Cardiac septum (tissue), 1 donor: Measurements from ENCODE around the gene CLNK. TPM values are rescaled to one million over a fixed set of nuclear protein-coding genes. Genes with fewer than 3 reads are reported as not detected.
"Not testable (repeated sequence)": the region's sequence is repeated elsewhere in the genome, so short reads cannot be mapped to it uniquely, and the experiment has no call there.

Experiments
- DNase-seq: peaks from one replicate; pipeline ENCODE4 v3.0.0-alpha.2; 2020; ENCODE audit warnings: low spot score
- intact Hi-C: fragments of 100-400 bp; cut with DNase I; formaldehyde crosslinking; loops from one replicate; pipeline ENCODE4 v1.14.0; 2022
- total RNA-seq: library from RNA; stranded (reverse); fragmentation: NEBNext Ultra II Directional; extraction: Animal tissue kit (Norgen Biotek cat#: 25700); gene quantifications from one replicate; pipeline ENCODE4 v1.2.1, GENCODE V29; 2021
- donor health status: DM: no; HTN: no; CAD: no.

CLNK gene
- total RNA-seq, 1 donor from 2014 or later = not detected

DNA sequence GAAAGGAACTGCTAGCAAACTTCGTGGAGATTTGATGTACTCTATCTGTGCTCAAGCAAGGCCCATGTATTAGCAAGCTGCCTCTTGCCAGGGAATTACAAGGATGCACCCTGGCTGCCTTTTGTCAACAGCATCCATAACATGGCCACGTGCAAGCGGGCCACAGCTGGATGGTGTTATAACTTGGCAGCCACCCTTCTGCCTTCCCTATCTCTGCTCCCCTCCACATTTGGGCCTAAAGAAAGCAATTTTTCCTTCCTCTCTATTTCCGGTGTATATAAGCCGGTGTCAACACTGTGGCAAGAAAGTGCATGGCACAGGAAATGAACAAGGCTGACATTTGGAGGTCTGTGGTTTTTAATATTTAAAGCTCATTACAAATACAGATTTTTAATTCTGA is 94.8 kb downstream of the CLNK start:
- DNase-seq = no peak
- intact Hi-C loops = loop anchor here (10.0 kb wide), 1 partner anchor 835 kb away; the partner anchor contains the start of gene HS3ST1

DNA sequence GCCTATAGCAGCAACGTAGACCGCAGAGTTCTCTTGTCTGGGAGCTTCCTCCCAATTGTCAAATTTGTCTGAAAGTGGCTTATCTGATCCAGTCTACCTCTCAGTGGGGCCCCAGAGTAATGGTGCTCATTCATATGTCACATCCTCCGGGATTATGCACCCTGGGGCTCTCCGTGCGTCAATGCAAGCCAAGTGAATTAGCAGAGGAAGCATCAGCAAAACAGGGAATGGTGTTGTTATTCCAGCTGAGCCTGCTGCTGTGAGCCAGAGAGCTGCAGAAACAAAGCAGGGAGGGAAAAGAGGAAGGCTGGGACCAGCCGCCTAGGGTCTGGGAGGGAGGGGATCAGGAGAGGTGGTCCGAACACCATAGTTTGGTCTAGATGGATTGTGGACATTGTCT is 95.2 kb downstream of the CLNK start:
- intact Hi-C loops = loop anchor here (10.0 kb wide), 1 partner anchor 835 kb away; the partner anchor contains the start of gene HS3ST1
- DNase-seq = no peak

DNA sequence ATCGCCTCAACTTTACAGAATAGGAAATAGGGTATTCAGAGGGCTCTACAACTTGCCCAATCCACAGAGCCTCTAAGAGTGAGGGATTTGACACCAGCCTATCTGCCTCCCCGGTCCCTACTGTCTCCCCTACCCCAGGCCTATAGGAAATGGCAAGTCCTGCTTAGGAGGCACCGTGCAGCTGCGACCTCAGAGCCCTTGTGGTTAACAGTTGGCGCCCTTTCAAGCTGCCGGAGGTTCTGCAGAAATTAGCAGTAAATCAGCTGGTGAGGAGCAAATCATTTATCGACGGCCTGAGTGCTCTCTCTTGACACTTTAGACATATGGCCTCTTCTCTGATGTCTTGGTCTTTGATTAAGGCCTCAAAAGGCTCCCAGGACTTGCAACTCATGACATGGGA is 96.9 kb downstream of the CLNK start:
- intact Hi-C loops = loop anchor here (10.0 kb wide), 1 partner anchor 837 kb away; the partner anchor contains the start of gene HS3ST1
- no peak for DNase-seq

DNA sequence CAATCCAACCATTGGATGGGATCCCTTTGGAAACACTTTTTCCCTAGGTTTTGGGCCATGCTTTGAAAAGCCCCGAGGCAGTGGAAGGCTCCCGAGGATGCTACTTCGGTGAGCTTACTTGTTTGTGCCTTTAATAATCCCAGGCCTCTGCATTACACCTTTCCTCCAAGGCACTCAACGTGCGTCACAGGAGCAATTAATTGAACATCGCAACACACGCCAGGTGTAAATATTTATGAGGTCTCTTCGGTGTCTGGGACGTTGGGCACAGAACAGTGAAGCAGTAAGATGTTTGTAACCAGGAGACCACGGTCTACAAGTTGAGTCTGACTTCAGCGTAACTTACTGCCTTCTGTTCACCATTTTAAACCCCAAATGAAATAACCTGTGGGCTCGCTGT is 97.3 kb downstream of the CLNK start:
- intact Hi-C loops = loop anchor here (10.0 kb wide), 1 partner anchor 838 kb away; the partner anchor contains the start of gene HS3ST1
- no peak for DNase-seq

GRCh38 chr4:10584042-10584441 is 100.5 kb downstream of the CLNK start:
- intact Hi-C loops = loop anchor here (5.0 to 10.0 kb wide), 2 partner anchors 841 to 1138 kb away; partner anchors contain the start of gene HS3ST1
- no peak for DNase-seq

GRCh38 chr4:10582951-10583350 is 101.6 kb downstream of the CLNK start:
- no peak for DNase-seq
- intact Hi-C loops = loop anchor here (5.0 to 10.0 kb wide), 2 partner anchors 842 to 1139 kb away; partner anchors contain the start of gene HS3ST1

- DNase-seq = no peak
- intact Hi-C loops = loop anchor here (5.0 to 10.0 kb wide), 2 partner anchors 843 to 1140 kb away; partner anchors contain the start of gene HS3ST1
Observed at GRCh38 chr4:10582059-10582686, 102.4 kb downstream of the CLNK start.

DNA sequence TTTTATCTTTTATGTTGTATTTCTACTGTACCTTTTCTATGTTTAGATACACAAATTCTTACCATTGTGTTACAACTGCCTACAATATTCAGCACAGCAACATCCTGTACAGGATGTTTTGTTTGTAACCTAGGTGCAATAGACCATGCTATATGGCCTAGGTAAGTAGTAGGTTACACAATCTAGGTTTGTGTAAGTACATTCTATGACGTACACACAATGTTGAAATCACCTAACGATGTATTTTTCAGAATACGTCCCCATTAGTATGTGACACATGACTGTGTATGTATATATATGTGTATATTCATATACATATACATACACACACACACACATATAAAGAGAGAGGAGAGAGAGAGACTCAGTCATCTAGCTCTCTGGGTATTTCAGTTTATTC is 103.5 kb downstream of the CLNK start:
- intact Hi-C loops = loop anchor here (5.0 to 10.0 kb wide), 2 partner anchors 844 to 1141 kb away; partner anchors contain the start of gene HS3ST1

DNA sequence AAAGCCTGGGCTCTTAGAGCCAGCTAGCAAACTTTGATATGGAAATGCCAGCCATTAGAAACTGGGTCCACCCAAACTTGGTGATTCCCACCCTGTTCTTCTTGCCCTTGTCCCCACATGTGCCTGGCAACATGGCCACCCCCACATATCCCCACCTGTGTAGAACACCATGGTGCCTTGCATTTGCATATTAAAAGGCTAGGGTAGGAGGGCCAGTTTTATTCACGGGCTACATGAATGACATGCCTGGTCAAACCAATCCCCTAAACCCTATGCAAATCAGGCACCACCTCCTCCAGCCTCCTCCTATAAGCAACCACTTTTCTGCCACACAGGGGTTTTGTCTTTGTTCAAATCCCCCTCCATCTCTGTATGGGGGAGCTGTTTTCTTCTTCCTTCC is 104.9 kb downstream of the CLNK start:
- intact Hi-C loops = loop anchor here (5.0 to 10.0 kb wide), 2 partner anchors 845 to 1143 kb away; partner anchors contain the start of gene HS3ST1
- no peak for DNase-seq

More for the DNA sequence above, 103.5 kb downstream of the CLNK start:
- DNase-seq = no peak

- intact Hi-C loops = no loop called here
- no peak for DNase-seq
Observed at GRCh38 chr4:10577508-10578426, 106.8 kb downstream of the CLNK start.

DNA sequence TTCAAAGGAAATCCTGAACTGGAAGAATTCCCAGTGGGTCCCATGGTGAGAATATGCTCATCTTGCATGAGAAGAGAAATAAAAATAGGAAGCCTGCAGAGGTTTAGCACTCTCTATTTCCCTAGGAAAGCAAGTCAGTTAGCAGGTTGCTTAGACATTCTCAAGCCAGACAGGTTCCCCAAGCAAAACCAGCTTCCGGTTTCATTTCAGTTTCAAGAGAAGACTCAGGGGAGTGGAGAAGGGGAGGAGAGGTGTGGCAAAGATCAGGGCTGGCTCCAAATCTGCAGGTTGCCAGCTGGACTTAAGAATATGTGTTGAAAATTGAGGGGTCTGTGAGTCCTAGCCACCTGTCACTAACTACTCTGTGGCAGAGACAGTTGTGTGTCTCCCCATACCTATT is 107.5 kb downstream of the CLNK start:
- DNase-seq = no peak
- intact Hi-C loops = no loop called here

GRCh38 chr4:10576236-10576635 is 108.3 kb downstream of the CLNK start:
- DNase-seq = no peak
- intact Hi-C loops = no loop called here

DNA sequence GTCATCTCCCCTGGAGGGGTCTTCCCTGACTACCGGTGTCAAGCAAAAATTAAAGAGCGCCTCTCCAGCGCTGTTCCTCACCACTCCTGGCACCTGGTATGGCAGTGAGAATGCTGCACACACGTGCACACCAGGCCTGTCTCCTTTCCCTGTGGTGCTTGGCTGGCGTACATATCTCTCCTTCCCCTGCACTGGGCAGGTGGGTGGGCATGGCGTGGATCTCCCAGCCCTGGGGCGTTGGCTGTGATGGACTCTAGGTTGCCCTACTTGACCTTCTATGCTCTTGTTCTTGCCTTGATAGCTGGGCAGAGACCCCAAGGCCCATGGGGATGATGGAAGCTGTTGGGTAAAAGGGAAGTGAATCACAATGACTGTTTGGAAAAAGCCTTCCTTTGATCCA is 109.2 kb downstream of the CLNK start:
- DNase-seq = no peak
- intact Hi-C loops = no loop called here

DNA sequence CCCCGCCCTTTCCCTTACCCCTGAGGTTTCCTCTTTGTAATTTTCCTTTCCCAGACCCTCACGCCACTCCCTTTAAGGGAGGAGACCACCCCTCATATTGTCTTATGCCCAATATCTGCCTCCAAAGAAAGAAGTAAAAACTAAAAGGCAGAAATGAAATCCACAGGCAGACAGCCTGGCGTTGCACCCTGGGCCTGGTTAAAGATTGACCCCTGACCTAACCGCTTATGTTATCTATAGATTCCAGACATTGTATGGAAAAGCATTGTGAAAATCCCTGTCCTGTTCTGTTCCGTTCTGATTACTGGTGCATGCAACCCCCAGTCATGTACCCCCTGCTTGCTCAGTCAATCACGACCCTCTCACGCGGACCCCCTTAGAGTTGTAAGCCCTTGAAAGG is 110.0 kb downstream of the CLNK start:
- intact Hi-C loops, DNase-seq: not testable (repeated sequence)

DNA sequence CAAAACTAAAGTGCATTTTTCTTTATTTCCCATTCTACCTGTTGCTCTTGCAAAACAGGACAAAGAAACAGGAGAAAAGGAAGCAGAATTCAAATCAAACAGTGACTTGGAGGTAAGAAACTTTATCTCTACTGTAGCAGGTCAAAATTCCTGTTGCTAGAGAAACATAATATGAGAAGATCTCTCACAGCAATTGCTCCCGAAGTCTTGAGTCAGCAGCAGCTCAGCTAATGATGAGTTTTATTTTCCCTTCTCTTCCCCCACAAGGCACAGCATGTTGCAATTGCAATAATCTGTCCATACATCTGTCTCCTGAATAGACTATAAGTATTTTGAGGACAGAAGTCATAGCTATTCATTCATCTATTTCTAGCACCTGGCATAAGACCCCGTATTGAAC is 112.7 kb downstream of the CLNK start:
- intact Hi-C loops = no loop called here
- no peak for DNase-seq

DNA sequence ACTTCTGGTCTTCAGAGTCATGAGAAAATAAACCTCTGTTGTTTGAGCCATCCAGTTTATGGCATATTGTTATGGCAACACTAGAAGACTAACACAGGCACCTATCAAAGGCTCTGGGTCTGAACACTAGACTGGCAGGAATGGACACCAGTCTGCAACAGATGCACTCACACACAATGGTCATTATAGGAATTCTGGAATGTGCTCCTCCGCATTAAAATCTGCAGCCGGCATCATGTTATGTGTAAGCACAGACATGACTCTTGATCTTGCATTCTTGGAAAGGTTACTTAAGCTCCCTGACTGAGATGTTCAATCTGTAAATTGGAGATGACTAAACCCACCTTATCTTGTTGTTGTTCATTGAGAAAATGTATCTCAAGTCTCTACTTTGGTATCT is 115.1 kb downstream of the CLNK start:
- intact Hi-C loops = no loop called here
- DNase-seq = no peak

GRCh38 chr4:10567766-10568165 is 116.8 kb downstream of the CLNK start:
- DNase-seq = no peak
- intact Hi-C loops = no loop called here

GRCh38 chr4:10565166-10565780 is 119.3 kb downstream of the CLNK start:
- intact Hi-C loops = no loop called here
- DNase-seq = no peak

DNA sequence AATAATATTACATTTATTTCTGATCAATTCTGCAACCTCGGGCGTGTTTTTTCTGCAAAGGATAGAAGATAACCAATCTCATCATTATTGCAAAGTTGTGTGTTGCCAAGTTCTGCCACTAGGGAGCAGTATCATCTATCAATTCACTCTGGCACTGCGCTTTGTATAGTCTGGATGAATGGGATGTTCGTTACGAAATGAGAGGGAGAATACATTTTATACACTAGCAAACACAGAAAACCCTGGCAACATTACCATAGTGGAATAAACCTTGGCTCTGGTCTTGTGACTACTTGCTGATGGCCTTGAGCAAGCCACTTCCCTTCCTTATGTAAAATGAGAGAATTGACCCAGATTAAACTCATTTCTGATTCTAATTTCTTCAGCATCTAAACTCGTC is 129.9 kb downstream of the CLNK start:
- no peak for DNase-seq
- intact Hi-C loops = no loop called here

DNA sequence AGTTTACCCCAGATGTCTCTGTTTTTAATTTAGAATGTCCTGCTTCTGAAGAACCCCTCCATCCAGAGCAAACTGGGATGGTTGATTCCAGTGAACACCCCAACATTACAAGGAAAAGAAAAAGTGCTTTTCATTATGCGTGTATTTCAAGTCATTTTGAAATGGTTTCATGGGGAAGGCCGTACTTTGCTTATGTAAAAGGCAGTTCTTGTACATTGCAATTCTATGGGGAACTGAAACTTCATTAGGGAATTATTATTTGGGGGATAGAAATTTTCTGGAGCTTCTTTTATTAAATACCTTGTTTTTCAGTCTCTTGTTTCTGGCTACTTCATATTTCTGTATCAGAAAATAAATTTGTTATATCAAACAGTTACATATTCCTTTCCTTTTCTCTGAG is 130.4 kb downstream of the CLNK start:
- DNase-seq = no peak

More for the DNA sequence above, 130.4 kb downstream of the CLNK start:
- intact Hi-C loops = no loop called here
